ENCODE measurements around the gene CPT1A. TPM values are rescaled to one million over a fixed set of nuclear protein-coding genes. Genes with fewer than 3 reads are reported as not detected.

Gene CPT1A
- total and polyA plus RNA-seq, 9 donors: 25.3 to 87.1 (median 44.3) TPM

- no peaks in the 10 kb centered on the region for H3K9me3 ChIP-seq
- no peak for TF ChIP-seq POLR2A (IDR thresholded peaks at IDR 0.05)
- no peak for TF ChIP-seq CTCF (IDR thresholded peaks at IDR 0.05)
- TF ChIP-seq EP300 (IDR thresholded peaks at IDR 0.05): no peak
- no peaks in the 10 kb centered on the region for H3K36me3 ChIP-seq
- H3K27ac ChIP-seq: no peak overlapping the region
- H3K27me3 ChIP-seq: no peaks in the 10 kb centered on the region
- 46 to 62% (median 52%) methylated on average over 11 of the region's 11 CpGs for WGBS, 3 donors
- H3K4me3 ChIP-seq: no peak overlapping the region
- no peak for DNase-seq
- intact Hi-C loops (cut with DNase I): loop anchor here in 1 of 4 donors (10.0 kb wide), 1 partner anchor 66 kb away; no protein-coding TSS in a partner anchor
- H3K4me1 ChIP-seq (ENCODE audit: insufficient read depth): no peaks in the 10 kb centered on the region
Measured at GRCh38 chr11:68710409-68710808, 131.3 kb downstream of the CPT1A start.

- DNase-seq: no peak
- H3K27me3 ChIP-seq: no peaks in the 10 kb centered on the region
- TF ChIP-seq EP300 (IDR thresholded peaks at IDR 0.05): no peak
- no peak for TF ChIP-seq POLR2A (IDR thresholded peaks at IDR 0.05)
- no peak for TF ChIP-seq CTCF (IDR thresholded peaks at IDR 0.05)
- no peak overlapping the region for H3K4me3 ChIP-seq
- H3K27ac ChIP-seq: no peak overlapping the region
- H3K4me1 ChIP-seq (ENCODE audit: insufficient read depth): no peaks in the 10 kb centered on the region
- H3K36me3 ChIP-seq: no peaks in the 10 kb centered on the region
- H3K9me3 ChIP-seq: no peaks in the 10 kb centered on the region
- WGBS, 3 donors: 91 to 92% (median 91%) methylated on average over 12 of the region's 12 CpGs
- intact Hi-C loops (cut with DNase I): loop anchor here in 1 of 4 donors (10.0 kb wide), 1 partner anchor 734 kb away; no protein-coding TSS in a partner anchor
Measured at GRCh38 chr11:68709062-68709461, 132.7 kb downstream of the CPT1A start.

- intact Hi-C loops (cut with DNase I): loop anchor here in 1 of 4 donors (10.0 kb wide), 1 partner anchor 733 kb away; no protein-coding TSS in a partner anchor
- Histone ChIP-seq H3K4me1 (ENCODE audit: insufficient read depth) (no peaks in the 10 kb centered on the region), H3K4me3 (no peak overlapping the region), H3K36me3 (no peaks in the 10 kb centered on the region), H3K27me3 (no peaks in the 10 kb centered on the region), H3K9me3 (no peaks in the 10 kb centered on the region), H3K27ac (no peak overlapping the region)
- TF ChIP-seq POLR2A (IDR thresholded peaks at IDR 0.05): no peak
- TF ChIP-seq EP300 (IDR thresholded peaks at IDR 0.05): no peak
- no peak for TF ChIP-seq CTCF (IDR thresholded peaks at IDR 0.05)
- DNase-seq: no peak
- 91 to 93% (median 91%) methylated on average over 7 of the region's 7 CpGs for WGBS, 3 donors
Measured at GRCh38 chr11:68707527-68707926, 134.2 kb downstream of the CPT1A start.

GRCh38 chr11:68704887-68705286 is 136.8 kb downstream of the CPT1A start:
- Histone ChIP-seq H3K9me3 (no peaks in the 10 kb centered on the region), H3K4me3 (no peak overlapping the region), H3K36me3 (no peaks in the 10 kb centered on the region), H3K27ac (no peak overlapping the region), H3K4me1 (ENCODE audit: insufficient read depth) (no peaks in the 10 kb centered on the region), H3K27me3 (no peaks in the 10 kb centered on the region)
- no peak for TF ChIP-seq POLR2A (IDR thresholded peaks at IDR 0.05)
- TF ChIP-seq EP300 (IDR thresholded peaks at IDR 0.05): no peak
- TF ChIP-seq CTCF (IDR thresholded peaks at IDR 0.05): no peak
- 6 to 13% (median 7%) methylated on average over 16 of the region's 16 CpGs for WGBS, 3 donors
- no peak for DNase-seq
- intact Hi-C loops (cut with DNase I): loop anchor here in 1 of 4 donors (10.0 kb wide), 1 partner anchor 730 kb away; no protein-coding TSS in a partner anchor

Other genes with a start within 250 kb of the CPT1A start
- 1 to 10 TPM in 1 of 7 donors, under 1 TPM in 1, not detected in 5; 0.36 to 1.4 TPM for gene GAL, start 157.4 kb downstream of the CPT1A start, total RNA-seq
- gene GAL, start 157.4 kb downstream of the CPT1A start, polyA plus RNA-seq: under 1 TPM in 1 of 2 donors, not detected in 1; 0.19 TPM
- 1 to 10 TPM; 1.5 to 4.1 (median 1.9) TPM for gene TESMIN, start 90.4 kb downstream of the CPT1A start, total RNA-seq
- 1 to 10 TPM; 1.1 to 1.6 TPM for gene TESMIN, start 90.4 kb downstream of the CPT1A start, polyA plus RNA-seq
- 10 to 100 TPM; 40.3 to 70.7 (median 51.9) TPM for gene MRPL21, start 61.9 kb upstream of the CPT1A start, total RNA-seq
- gene MRPL21, start 61.9 kb upstream of the CPT1A start, polyA plus RNA-seq: 10 to 100 TPM; 64.0 to 74.7 TPM
- 10 to 100 TPM in 6 of 7 donors, 1 to 10 TPM in 1; 8.3 to 18.9 (median 16.2) TPM for gene IGHMBP2, start 62.0 kb upstream of the CPT1A start, total RNA-seq
- gene IGHMBP2, start 62.0 kb upstream of the CPT1A start, polyA plus RNA-seq: 10 to 100 TPM; 13.7 to 14.1 TPM
- gene MRGPRD, start 139.1 kb upstream of the CPT1A start, total RNA-seq: not detected
- not detected for gene MRGPRD, start 139.1 kb upstream of the CPT1A start, polyA plus RNA-seq
- 100 to 1,000 TPM in 1 of 7 donors, 10 to 100 TPM in 6; 19.3 to 104 (median 35.2) TPM for gene MRGPRF, start 171.3 kb upstream of the CPT1A start, total RNA-seq
- gene MRGPRF, start 171.3 kb upstream of the CPT1A start, polyA plus RNA-seq: 10 to 100 TPM in 1 of 2 donors, 1 to 10 TPM in 1; 8.6 to 40.7 TPM
- 10 to 100 TPM; 20.2 to 35.7 (median 23.7) TPM for gene TPCN2, start 207.0 kb upstream of the CPT1A start, total RNA-seq
- 10 to 100 TPM in 1 of 2 donors, 1 to 10 TPM in 1; 6.5 to 12.4 TPM for gene TPCN2, start 207.0 kb upstream of the CPT1A start, polyA plus RNA-seq

Measured in ovary (tissue), 9 donors.